CD1c-positive myeloid dendritic cell (primary cell): Measurements from ENCODE around the gene ELP6.
"Not testable (repeated sequence)": the region's sequence is repeated elsewhere in the genome, so short reads cannot be mapped to it uniquely, and the experiment has no call there.

Experiments
- DNase-seq: peaks from one replicate; pipeline ENCODE4 v3.0.0-alpha.2; 2016; ENCODE audit errors: extremely low spot score

The ELP6 gene

GRCh38 chr3:47464588-47464987, 48.9 kb downstream of the ELP6 start:
- DNase-seq: peak; percentile 59

DNA sequence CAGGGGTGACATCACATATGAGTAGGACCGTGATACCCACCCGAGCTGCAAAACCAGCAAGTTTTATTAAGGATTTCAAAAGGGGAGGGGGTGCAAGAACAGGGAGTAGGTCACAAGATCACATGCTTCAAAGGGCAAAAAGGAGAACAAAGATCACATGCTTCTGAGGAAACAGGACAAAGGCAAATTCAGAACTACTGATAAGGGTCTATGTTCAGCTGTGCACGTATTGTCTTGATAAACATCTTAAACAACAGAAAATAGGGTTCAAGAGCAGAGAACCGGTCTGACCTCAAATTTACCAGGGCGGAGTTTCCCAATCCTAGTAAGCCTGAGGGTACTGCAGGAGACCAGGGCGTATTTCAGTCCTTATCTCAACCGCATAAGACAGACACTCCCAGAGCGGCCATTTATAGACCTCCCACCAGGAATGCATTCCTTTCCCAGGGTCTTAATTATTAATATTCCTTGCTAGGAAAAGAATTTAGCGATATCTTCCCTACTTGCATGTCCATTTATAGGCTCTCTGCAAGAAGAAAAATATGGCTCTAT, 53.9 kb downstream of the ELP6 start:
- not testable (repeated sequence) for DNase-seq

GRCh38 chr3:47456984-47457383, 56.5 kb downstream of the ELP6 start:
- no peak for DNase-seq

DNA sequence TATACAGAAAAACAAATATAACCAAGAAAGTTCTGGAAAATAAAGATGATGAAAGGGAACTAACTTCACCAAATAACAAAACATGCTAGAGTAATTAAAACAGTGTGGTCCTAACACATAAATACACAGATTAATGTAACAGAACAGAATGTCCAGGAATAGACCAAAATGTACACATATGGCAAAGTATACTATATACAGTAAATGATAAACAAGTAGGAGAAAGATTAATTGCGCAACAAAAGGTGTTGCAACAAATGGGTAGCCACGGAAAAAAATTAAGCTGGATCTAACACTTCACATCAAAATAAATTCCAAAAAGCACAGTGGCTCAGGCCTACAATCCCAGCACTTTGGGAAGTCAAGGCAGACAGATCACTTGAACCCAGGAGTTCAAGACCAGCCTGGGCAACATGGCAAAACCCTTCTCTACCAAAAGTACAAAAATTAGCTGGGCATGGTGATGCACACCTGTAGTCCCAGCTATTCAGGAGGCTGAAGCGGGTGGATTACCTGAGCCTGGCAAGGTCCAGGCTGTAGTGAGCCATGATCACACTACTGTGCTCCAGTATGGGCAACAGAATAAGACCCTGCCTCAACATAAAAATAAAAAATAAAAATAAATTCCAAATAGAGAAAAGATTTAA, 57.6 kb downstream of the ELP6 start:
- DNase-seq: peak; percentile 15

DNA sequence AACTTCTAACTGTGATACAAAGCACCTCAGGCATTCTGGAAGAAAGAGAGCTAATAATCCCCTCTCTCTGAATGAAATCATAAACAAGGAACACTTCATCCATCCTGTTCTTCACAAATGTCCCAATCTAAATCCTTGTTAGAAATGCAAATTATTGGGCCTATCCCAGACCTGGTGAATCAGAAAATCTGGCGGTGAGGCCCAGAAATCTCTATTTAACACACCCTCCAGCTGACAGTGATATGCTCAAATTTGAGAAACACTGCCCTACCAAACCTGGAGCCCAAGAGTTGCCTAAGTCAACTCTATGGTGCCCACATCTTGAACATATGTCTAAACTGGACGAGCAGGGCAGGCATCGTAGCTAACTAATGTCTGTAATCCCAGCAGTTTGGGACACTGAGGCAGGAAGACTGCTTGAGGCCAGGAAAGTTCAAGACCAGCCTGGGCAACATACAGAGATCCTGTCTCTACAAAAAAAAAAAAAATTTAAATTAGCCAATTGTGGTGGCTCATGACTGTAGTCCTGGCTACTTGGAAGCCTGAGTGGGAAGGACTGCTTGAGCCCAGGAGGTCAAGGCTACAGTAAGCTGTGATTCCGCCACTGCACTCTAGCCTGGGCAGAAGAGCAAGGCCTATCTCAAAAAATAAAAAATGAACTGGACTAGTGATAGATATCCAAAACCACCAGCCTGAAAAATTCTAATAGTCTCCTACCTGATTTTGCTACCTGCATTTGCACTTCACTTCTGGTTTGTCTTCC, 60.9 kb downstream of the ELP6 start:
- DNase-seq: no peak
